ENCODE results near the gene SAMSN1.

Gene SAMSN1

DNA sequence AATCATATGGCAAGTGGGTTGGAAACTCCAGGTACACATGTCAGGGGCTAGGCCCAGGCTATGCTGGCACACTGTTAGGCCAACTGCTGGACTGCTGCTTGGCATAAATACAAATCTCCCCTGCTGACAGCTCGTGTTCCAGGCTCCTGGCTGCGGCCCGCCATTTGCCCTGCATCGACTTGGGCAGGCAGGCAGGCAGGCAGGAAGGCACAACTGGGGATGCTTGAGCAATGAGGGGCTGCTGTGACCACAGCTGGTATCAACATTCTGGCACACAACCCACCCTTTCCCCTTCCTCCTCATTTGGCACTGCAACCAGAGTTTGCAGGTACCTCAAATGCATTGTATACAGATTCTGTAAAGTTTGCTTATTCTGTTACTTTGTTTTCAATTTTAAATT is 53.2 kb downstream of the SAMSN1 start:
- Histone ChIP-seq H3K4me3 (no peak overlapping the region), H3K27ac (no peak overlapping the region)

DNA sequence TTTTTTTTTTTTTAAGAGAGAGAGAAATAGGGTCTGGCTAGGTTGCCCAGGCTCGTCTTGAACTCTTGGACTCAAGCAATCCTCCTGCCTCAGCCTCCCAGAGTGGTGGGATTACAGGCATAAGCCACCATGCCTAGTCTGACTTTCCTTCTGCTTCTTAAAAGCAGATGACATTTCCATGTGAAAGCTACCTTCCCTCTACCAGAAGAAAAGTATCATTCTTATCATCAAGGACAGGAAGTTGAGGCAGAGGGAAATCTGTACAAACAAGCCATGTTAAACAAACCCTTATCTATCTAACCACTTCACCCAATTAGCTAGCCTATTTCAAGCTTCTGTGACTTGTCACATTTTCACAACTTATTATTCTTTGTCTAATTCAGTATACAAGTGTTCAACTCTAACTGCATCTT is 54.8 kb downstream of the SAMSN1 start:
- no peak overlapping the region for H3K27ac ChIP-seq
- H3K4me3 ChIP-seq = no peak overlapping the region

DNA sequence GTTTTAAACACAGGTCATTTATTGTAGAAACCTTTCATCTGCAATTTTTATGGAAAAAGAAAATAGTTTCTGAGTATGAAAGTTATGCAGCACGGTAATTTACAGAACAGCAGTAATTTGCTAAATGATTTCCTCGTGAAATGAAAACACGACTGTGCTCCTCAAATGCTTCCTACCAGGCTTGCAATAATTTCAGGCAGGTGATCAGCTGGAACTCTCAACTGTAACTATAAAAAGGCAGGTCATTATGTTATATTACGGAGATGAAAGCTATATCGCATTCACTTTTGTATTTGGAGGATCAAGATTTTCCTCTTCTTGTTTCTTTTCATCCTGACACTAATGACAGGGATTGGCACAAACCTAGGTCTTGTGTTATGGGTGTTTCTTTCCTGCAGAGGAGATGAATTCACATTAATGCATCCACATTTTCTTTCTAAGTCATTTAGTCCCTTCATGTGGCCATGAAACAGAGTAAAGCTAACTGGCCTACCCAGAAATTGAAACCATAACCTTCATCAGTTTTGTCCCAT is 57.4 kb downstream of the SAMSN1 start:
- no peak overlapping the region for H3K27ac ChIP-seq
- no peak overlapping the region for H3K4me3 ChIP-seq

DNA sequence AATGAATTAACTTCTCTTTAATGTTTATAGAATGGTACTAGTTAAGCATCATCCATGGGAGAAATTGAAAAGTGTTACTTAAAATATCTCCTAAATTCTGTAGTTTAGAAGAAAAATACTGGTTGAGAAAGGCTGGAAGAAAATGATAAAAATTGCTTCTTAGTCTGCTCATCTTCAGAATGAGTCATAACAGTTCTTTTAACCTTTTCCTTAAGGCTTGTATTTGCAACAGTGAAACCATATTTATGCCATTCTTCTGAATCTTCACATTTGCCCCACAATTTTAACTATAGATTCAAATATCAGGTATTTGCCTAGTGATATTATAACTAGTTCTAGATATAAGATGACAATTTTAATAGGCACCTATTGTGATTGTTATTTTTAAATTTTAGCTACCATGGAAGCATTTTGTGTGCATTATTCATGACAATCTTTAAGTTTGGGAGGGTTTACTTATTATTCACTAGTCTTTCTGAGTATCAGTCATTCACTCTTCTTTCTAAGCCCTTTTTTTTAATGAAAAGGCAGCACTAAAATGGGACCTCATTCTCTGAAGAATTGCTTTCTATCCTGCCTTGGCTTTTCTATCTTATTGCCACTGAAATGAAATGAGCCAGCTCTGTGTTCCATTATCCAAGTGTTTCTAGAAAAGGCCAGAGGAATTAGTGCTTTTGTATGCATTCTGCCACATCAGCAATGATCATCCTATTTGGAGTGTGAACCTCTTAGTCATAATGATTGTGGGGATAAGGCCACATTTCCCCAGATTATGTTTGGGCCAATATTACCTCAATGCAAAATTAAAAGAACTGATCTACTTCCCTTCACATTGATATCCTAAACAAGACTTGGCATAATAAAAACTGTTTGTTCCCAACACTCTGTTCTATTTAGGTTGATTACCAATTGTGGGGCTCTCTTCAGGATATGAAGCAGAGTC is 58.4 kb downstream of the SAMSN1 start:
- no peak overlapping the region for H3K27ac ChIP-seq
- no peak overlapping the region for H3K4me3 ChIP-seq

DNA sequence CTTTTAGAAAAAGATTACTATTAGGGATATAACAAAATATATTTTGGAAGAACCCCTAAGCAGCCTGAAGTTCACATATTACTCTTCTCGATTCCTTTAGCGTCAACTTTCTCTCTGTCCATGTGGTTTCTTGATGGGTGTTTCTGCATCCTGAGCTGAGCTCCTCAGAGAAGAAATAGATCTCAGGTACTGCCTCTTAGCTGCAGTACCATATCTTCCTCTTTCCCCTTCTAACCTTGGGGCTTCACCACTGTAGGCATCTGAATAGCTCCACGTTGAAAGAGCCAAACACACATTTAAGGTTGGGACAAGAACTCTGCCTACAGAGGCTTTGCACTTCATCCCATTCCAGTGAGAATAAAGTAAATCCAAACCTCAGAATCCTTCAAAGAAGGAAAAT is 59.2 kb downstream of the SAMSN1 start:
- no peak overlapping the region for H3K27ac ChIP-seq
- no peak overlapping the region for H3K4me3 ChIP-seq

DNA sequence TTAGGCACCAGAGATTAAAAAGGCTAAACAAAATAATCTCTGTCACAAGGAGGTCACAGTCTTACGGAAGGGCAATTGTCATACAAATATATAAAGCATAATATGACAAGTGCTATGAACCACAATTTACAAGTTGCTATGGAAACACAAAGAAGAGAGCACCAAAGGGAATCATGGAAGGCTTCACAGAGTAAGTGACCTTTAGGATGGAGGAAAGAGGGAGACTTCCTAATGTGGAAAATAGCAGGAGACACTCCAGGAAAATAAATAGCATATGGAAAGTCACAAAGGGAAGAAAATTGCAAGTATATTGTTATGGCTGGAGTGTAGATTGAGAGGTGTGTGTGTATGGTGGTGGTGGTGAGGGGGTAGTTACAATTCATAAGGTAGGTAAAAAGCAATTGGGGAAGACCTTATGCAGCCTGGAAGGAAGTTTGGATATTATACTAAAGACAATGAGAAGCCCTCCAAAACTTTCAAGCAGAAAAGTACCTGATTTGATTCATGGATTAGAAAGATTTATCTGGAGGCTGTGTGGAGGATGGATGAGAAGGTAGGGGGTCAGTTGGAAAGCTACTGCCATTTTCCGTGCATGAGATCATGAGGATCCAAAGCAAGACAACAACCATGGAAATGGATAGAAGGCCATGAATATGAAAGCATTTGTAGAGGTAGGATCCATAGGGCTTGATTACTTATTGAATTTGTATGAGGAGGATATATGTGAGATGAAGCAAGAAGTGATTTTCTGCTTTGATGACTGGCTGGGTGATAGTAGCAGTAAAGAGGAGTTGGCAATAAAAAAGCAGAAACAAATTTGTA is 61.7 kb downstream of the SAMSN1 start:
- Histone ChIP-seq H3K27ac (no peak overlapping the region), H3K4me3 (no peak overlapping the region)

DNA sequence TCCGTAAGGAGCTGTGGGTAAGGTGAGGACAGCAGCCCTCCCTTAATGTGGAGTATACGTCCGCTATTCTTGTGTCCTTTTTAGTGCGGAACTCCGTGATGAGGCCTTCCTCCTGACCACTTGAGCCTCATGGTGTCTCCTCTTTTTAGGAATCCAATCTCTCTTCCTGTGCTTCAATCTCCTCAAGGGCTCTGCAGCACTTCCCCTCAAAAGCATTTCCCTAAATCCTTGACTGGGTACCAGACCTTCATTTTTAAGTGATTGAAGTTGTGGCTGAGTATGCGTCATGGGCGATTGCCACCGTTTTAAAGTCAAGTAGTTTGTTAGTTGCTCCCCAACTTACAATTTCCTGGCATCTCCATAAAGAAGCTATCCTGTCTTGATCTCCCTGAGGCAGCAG is 62.8 kb downstream of the SAMSN1 start:
- H3K4me3 ChIP-seq = no peak overlapping the region
- H3K27ac ChIP-seq = peak overlapping the region in 1 of 21 experiments; percentile 52

DNA sequence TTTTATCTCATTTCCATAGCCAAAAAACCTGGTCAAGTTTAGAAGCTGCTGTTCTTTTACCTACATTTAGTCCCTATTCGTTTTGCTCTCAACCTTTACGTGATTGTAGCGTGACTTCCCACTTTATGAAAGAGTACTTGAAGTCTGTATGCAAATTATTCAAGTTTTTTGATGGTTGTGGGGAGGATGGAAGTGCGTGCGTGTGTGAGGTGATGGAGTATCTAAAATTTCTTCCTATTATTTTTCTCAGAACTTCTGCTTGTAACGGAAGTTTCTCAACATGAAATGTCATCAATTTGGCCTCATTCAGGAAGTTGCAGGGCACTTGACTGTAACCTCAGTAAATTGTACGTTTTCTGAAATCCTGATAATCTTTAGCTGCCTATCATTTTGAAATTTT is 64.0 kb downstream of the SAMSN1 start:
- peak overlapping the region in 4 of 21 experiments; percentile 11 to 48 (median 42) for H3K27ac ChIP-seq
- H3K4me3 ChIP-seq = no peak overlapping the region

DNA sequence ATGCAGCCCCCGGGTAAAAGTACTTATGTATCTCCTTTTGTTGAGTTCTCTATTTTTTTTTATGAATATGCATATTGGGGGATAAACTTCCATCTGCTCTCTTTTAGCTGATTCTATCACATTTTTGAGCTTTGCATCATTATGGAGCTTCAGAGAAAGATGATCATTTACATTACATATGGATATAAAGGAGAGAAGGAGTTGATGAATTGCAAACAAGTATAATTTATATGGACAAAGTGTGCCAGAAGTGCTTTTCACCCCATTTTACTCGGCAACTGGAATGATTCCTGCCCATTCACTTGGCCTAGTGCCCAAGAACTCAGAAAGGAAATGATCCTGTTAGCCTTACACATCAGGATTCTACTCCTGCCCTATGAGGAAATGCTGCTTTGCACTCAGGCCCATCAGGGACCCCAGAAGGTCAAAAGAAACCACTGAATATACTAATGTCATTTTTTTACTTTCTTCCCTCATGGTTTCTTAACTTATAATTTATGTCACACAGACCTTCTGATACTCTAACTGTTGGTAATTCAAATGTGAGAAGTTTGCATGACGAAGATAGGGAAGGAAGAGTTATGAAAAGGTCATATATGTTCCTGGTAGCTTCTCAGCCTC is 65.6 kb downstream of the SAMSN1 start:
- H3K4me3 ChIP-seq = no peak overlapping the region
- H3K27ac ChIP-seq = peak overlapping the region in 1 of 21 experiments; percentile 45

DNA sequence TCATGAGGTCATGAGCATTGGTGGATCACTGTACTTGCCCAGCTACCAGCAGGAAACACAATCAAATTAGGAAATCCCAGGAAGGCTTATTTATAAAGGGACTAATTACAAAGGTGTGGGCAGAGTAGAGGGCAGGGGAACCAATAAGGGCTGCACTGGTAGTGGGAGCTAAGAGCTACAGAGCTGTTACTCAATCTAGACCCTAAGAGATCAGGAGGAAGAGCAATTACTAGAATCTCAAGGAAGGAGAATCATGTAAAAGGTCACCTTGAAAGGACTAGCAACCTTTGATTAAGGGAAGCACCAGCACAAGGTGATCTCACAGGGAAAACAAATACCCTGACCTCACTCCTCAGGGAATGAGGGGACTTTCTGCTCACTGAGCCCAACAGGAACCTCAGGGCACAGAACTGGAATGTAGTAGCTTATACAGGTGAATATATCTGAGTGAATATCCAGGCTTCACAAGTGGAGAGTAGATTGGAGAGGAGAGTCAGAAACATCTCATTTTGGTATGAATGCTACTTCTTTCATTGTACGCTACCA is 66.8 kb downstream of the SAMSN1 start:
- no peak overlapping the region for H3K4me3 ChIP-seq
- no peak overlapping the region for H3K27ac ChIP-seq

DNA sequence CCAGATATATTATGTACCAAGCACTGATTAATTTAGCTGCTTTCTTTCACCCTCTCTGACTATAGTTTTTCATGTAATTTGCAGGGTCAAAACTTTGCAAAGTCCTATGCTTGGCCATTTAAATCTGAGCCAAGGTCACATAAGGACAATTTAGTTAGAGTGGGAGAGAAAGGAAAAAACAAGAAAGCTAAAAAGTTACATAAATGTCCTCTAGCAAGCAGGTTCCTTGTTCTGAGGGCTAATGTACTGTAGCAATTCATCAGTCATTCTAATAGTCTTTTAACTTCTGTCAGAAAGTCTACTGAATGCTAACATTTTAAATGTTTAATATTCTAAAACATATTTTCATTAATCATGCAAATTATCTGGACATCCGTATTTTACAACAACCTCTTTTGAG is 68.3 kb downstream of the SAMSN1 start:
- H3K4me3 ChIP-seq = no peak overlapping the region
- H3K27ac ChIP-seq = no peak overlapping the region

DNA sequence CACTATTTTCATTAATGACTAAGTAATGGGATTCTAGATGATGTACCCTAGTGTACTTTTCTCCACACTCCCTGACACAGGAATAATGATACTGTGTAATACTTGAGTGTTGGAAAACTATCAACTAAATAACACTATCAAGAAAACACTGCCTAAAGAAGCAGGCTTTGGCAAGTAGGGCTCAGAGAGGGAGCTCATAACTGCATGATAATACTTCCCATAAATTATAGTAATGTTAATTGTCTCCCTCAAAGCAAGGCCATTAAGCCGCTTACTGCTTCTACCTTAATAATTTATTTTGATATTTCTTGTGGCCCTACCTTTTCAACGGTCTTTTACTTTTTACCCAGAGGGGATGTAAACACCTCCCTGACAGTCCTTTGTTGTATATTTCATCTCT is 69.0 kb downstream of the SAMSN1 start:
- no peak overlapping the region for H3K4me3 ChIP-seq
- H3K27ac ChIP-seq = no peak overlapping the region

DNA sequence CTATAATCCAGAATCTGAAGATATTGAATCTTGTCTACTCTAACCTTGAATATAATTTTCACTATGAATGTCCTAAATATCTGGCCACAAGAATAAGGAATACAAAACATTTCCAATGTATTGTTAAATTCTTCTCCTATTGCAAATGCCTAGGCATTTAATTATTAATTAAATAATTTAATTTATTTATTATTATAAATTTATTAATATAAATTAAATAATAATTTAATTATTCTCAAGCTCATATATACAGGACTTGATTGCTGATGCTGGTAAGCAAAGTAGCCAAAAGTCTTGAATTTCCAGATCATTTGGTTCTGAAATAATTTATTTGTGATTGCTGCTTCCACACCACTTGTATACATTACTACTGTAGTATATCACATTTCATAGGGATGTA is 71.1 kb downstream of the SAMSN1 start:
- no peak overlapping the region for H3K4me3 ChIP-seq
- no peak overlapping the region for H3K27ac ChIP-seq

DNA sequence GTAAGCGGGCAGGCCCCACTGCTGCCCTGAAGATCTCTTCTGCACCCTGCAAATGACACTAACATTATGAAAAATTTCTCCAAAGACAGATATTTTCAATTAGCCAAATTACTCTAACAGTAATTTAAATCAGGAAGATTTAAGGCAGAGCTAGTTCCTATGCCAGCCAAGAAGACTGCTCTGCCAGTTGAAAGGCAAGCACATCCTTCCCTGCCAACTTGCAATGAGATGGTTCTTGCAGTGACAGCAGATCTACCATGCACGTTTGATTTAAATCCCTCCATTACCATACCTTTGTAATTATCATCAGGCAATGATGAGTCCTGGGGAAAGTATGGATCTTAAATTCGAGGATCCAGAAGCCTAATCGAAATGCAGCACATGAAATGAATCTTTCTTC is 76.5 kb downstream of the SAMSN1 start:
- Histone ChIP-seq H3K4me3 (no peak overlapping the region), H3K27ac (no peak overlapping the region)

DNA sequence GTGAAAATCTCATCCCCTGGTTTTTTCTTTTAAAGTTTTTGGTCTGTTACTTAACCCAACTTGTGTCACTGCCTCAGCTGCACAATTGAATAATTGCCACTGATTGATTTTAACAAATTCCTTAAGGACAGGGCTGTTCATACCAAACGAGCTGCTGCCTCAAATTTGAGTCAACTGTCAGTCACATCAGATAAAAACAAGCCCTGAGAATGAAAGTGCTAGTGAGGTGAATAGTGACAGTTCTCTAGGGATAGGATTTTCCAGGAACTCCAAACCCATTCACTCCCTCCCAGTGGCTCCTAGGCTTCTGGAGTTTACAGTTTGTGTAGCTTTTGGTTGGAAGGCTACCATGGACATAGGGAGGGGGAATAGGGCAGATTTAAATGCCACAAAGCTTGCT is 79.4 kb downstream of the SAMSN1 start:
- no peak overlapping the region for H3K27ac ChIP-seq

DNA sequence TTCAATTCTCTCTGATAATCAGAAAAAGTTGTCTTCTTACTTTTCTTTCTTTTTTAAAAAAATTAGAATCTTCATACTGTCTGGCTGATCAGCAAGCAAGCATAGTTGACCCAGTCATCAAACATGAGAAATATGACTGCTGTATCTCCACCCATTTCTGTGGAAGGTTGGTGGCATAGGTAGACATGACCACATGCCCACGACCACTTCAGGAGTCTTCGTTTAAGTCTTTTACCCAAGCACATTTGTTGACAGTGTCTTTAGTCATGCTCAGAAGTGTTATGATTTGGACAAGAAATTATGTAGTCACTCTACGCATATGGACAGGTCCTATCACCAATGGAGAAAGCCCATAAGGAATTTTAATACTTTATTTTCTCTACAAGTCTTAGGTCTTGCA is 88.4 kb downstream of the SAMSN1 start:
- no peak overlapping the region for H3K27ac ChIP-seq
- no peak overlapping the region for H3K4me3 ChIP-seq

More for the DNA sequence above, 79.4 kb downstream of the SAMSN1 start:
- no peak overlapping the region for H3K4me3 ChIP-seq

DNA sequence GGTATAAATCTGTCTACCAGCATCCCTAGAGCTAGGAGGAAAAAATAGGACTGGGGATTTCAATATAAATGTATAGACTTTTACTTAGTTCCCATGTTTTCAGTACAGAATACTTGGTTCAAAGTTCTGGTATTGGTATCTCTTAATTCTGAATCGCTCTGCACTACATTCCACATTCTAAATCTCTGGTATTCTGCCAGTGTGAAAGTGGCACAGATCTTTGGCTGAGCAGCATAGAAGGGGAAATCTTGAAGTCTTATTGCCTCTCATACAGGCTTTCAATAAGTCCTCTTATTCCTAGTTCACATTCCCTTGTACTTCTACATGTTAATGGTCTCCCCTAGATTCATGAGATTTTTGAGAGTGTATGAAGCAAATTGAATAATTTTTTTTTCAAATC is 89.2 kb downstream of the SAMSN1 start:
- H3K27ac ChIP-seq = no peak overlapping the region
- no peak overlapping the region for H3K4me3 ChIP-seq

DNA sequence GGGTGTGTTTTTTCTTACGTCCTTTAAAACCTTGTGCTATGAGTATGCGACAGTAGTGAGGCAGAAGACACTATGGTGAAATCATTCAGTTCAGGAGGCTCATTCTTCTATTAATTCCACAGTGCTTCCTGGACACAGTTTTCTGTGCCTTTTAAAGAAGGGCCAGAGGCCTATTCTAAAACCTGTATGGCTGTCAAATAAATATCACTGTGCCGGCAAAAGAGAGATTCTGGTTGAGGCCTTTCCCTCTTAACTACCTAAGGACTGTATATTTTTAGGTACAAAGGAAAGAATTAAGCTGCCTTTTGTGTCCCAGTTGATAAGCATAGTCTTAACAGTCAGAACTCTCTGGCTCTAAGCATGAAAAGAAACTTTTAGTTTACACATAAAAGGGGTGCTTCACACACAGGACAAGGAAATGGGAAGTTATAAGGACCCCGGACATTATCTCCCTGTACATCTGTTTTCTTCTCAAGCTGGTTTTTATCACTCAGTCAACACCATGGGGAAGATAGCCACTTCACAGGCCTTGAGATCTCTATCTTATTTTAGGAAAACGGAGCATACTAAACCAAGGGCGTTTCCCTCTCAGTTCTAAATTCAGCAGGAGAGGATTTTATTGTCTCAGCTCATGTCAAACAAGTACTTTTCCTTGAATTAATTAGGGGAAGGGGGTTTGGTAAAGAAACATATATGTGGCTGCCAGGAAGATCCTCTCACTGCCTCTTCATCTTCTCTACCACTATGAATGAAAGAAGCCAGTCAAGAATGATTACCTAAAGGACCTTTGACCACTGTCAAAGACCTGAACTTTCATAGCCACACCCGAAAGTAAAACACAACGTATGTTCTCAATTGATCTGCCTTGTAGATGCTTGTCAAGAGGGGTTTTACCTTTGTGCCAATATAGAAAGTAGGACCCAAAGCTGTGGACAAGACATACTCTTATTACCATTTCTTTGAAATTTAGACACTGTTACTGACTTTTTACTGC is 91.8 kb downstream of the SAMSN1 start:
- no peak overlapping the region for H3K4me3 ChIP-seq
- H3K27ac ChIP-seq = no peak overlapping the region

Measured in skin epidermis (tissue), 12 donors.